GM12878 (cell line): Measurements from ENCODE around the gene GUCY1A1. TPM values are rescaled to one million over a fixed set of nuclear protein-coding genes. Genes with fewer than 3 reads are reported as not detected.

Experiments
- BHLHE40 ChIP-seq, 2 experiments: fragments of 450-650 bp in 1 of 2; IDR thresholded peaks; 2 replicates each; pipeline ENCODE4 v1.6.1; 2011 to 2017; ENCODE audit warnings: low read depth in 2 of 2, borderline replicate concordance in 1 of 2, improper control_type of control experiment in 1 of 2, low read length in 1 of 2, mild to moderate bottlenecking in 1 of 2
- EED ChIP-seq: sonication (generic); IDR thresholded peaks from 2 replicates; pipeline ENCODE4 v1.6.1; 2016; ENCODE audit warnings: antibody characterized with exemption, low read depth
- IKZF1 ChIP-seq: fragments of 450-650 bp; conservative IDR thresholded peaks from 2 replicates; pipeline ENCODE4 v1.6.1; 2017; ENCODE audit warnings: antibody characterized with exemption, mild to moderate bottlenecking
- NFXL1 ChIP-seq: fragments of 450-650 bp; IDR thresholded peaks from 2 replicates; pipeline ENCODE4 v1.6.1; 2017; ENCODE audit warnings: antibody characterized with exemption, mild to moderate bottlenecking, borderline replicate concordance
- RAD21 ChIP-seq: IDR thresholded peaks from 2 replicates; pipeline ENCODE4 v1.6.1; 2011; ENCODE audit warnings: mild to moderate bottlenecking, low read depth, low read length, moderate library complexity; ENCODE audit not compliant: insufficient read depth
- RUNX3 ChIP-seq: IDR thresholded peaks from 2 replicates; pipeline ENCODE4 v1.6.1; 2012; ENCODE audit warnings: low read length, inconsistent platforms
- SMC3 ChIP-seq: IDR thresholded peaks from 2 replicates; pipeline ENCODE4 v1.6.1; 2011; ENCODE audit warnings: low read length, improper control_type of control experiment, borderline replicate concordance
- ZNF24 ChIP-seq: fragments of 450-650 bp; IDR thresholded peaks from 2 replicates; pipeline ENCODE4 v1.6.1; 2017; ENCODE audit warnings: antibody characterized with exemption, mild to moderate bottlenecking
- ZZZ3 ChIP-seq: IDR thresholded peaks from 2 replicates; pipeline ENCODE4 v1.6.1; 2011; ENCODE audit warnings: low read depth; ENCODE audit not compliant: control insufficient read depth, insufficient read length
- polyA plus RNA-seq, 11 experiments: library from polyadenylated mRNA; depleted of rRNA in 4 of 11; unstranded in 6 of 11; stranded (reverse) in 5 of 11; fragments of >200 nt; fragmentation: Nextera tagmentation in 4 of 11; fragmentation: Illumina TruSeq in 1 of 11; extraction: Ambion mirVana in 4 of 11; extraction: Trizol in 1 of 11; gene quantifications; 1 replicate in 1 of 11; 2 replicates in 10 of 11; pipeline versions ENCODE4 v1.2.1 to v1.2.3, GENCODE V29; 2011 to 2016; ENCODE audit warnings: inconsistent platforms in 2 of 11, missing spikeins in 2 of 11, low read depth in 1 of 11
- total RNA-seq, 4 experiments: library from RNA; depleted of rRNA in 3 of 4; stranded (reverse); fragments of >200 nt in 3 of 4; fragmentation: Illumina TruSeq in 1 of 4; extraction: Trizol in 1 of 4; gene quantifications; 2 replicates each; pipeline versions ENCODE4 v1.2.1 to v1.2.3, GENCODE V29; 2013 to 2021
- TF ChIP-seq, protein P1 (sequence below): IDR thresholded peaks from 2 replicates; pipeline ENCODE4 v1.6.1; 2012; ENCODE audit warnings: mild to moderate bottlenecking, low read depth, low read length
- TF ChIP-seq, protein P2 (sequence below): fragments of 450-650 bp; IDR thresholded peaks from 2 replicates; pipeline ENCODE4 v1.6.1; 2017; ENCODE audit warnings: mild to moderate bottlenecking, moderate library complexity
- TF ChIP-seq, protein P3 (sequence below): fragments of 450-650 bp; IDR thresholded peaks from 2 replicates; pipeline ENCODE4 v1.6.1; 2017; ENCODE audit warnings: antibody characterized with exemption, mild to moderate bottlenecking, moderate library complexity
- TF ChIP-seq, protein P4 (sequence below): fragments of 450-650 bp; IDR thresholded peaks from 2 replicates; pipeline ENCODE4 v1.6.1; 2016; ENCODE audit warnings: mild to moderate bottlenecking, moderate library complexity, borderline replicate concordance

The GUCY1A1 gene
- total and polyA plus RNA-seq, 10 of the 15 experiments (the other 5 are each of a cell fraction or from before 2014, with no cell fraction given), result 0.44 to 22.6 (median 0.55) TPM

DNA sequence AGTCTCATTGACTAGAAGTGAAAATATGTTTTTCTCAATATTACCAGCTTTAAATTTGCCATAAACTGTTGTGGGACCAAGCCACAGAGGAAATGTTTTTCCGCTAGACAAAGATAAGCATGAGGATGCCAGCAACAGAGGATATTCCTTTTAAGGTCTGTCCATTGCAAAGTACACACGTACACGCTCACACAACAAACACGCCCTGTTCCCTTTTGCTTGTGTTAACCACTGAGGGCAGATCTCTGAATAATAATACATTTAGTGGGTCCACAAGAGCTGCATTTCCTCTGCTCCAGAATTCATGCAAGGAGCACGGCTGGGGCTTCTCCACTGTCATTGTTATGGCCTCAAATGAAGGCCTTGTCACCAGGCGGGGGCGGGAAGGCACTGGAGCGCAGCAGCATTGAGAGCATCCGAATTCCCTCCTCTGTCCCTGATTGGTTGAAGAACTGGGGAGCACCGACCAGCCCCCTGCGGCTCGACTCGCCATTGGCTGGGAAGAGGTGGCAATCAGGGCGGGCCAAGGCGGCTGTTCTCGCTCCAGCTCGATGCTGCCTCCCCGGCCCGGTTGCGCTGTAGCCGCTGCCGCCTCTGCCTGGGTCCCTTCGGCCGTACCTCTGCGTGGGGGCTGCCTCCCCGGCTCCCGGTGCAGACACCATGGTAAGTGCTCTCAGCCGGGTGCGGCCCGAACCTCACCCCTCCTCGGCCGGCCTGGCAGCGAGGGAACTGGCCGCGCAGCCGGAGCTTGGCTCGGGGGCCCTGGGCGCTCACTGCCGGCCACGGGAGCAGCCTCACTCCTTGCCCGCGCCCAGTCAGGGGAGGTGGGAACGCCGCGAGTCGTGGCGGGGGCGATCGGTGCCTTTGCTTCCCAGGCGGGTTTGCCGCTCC, 92.1 kb downstream of the GUCY1A1 start, which contains the start of gene GUCY1B1 (continued):
- TF ChIP-seq, protein P1, sequence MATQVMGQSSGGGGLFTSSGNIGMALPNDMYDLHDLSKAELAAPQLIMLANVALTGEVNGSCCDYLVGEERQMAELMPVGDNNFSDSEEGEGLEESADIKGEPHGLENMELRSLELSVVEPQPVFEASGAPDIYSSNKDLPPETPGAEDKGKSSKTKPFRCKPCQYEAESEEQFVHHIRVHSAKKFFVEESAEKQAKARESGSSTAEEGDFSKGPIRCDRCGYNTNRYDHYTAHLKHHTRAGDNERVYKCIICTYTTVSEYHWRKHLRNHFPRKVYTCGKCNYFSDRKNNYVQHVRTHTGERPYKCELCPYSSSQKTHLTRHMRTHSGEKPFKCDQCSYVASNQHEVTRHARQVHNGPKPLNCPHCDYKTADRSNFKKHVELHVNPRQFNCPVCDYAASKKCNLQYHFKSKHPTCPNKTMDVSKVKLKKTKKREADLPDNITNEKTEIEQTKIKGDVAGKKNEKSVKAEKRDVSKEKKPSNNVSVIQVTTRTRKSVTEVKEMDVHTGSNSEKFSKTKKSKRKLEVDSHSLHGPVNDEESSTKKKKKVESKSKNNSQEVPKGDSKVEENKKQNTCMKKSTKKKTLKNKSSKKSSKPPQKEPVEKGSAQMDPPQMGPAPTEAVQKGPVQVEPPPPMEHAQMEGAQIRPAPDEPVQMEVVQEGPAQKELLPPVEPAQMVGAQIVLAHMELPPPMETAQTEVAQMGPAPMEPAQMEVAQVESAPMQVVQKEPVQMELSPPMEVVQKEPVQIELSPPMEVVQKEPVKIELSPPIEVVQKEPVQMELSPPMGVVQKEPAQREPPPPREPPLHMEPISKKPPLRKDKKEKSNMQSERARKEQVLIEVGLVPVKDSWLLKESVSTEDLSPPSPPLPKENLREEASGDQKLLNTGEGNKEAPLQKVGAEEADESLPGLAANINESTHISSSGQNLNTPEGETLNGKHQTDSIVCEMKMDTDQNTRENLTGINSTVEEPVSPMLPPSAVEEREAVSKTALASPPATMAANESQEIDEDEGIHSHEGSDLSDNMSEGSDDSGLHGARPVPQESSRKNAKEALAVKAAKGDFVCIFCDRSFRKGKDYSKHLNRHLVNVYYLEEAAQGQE, result no peak
- no peak for TF ChIP-seq RAD21
- TF ChIP-seq, protein P2, sequence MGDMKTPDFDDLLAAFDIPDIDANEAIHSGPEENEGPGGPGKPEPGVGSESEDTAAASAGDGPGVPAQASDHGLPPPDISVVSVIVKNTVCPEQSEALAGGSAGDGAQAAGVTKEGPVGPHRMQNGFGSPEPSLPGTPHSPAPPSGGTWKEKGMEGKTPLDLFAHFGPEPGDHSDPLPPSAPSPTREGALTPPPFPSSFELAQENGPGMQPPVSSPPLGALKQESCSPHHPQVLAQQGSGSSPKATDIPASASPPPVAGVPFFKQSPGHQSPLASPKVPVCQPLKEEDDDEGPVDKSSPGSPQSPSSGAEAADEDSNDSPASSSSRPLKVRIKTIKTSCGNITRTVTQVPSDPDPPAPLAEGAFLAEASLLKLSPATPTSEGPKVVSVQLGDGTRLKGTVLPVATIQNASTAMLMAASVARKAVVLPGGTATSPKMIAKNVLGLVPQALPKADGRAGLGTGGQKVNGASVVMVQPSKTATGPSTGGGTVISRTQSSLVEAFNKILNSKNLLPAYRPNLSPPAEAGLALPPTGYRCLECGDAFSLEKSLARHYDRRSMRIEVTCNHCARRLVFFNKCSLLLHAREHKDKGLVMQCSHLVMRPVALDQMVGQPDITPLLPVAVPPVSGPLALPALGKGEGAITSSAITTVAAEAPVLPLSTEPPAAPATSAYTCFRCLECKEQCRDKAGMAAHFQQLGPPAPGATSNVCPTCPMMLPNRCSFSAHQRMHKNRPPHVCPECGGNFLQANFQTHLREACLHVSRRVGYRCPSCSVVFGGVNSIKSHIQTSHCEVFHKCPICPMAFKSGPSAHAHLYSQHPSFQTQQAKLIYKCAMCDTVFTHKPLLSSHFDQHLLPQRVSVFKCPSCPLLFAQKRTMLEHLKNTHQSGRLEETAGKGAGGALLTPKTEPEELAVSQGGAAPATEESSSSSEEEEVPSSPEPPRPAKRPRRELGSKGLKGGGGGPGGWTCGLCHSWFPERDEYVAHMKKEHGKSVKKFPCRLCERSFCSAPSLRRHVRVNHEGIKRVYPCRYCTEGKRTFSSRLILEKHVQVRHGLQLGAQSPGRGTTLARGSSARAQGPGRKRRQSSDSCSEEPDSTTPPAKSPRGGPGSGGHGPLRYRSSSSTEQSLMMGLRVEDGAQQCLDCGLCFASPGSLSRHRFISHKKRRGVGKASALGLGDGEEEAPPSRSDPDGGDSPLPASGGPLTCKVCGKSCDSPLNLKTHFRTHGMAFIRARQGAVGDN, result peak; percentile 64
- no peak; the same call in none of the 2 replicates for TF ChIP-seq IKZF1
- TF ChIP-seq, protein P3, sequence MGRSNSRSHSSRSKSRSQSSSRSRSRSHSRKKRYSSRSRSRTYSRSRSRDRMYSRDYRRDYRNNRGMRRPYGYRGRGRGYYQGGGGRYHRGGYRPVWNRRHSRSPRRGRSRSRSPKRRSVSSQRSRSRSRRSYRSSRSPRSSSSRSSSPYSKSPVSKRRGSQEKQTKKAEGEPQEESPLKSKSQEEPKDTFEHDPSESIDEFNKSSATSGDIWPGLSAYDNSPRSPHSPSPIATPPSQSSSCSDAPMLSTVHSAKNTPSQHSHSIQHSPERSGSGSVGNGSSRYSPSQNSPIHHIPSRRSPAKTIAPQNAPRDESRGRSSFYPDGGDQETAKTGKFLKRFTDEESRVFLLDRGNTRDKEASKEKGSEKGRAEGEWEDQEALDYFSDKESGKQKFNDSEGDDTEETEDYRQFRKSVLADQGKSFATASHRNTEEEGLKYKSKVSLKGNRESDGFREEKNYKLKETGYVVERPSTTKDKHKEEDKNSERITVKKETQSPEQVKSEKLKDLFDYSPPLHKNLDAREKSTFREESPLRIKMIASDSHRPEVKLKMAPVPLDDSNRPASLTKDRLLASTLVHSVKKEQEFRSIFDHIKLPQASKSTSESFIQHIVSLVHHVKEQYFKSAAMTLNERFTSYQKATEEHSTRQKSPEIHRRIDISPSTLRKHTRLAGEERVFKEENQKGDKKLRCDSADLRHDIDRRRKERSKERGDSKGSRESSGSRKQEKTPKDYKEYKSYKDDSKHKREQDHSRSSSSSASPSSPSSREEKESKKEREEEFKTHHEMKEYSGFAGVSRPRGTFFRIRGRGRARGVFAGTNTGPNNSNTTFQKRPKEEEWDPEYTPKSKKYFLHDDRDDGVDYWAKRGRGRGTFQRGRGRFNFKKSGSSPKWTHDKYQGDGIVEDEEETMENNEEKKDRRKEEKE, result no peak
- TF ChIP-seq SMC3, result peak; percentile 17; the same call in 1 of the 2 replicates
- TF ChIP-seq EED, result no peak
- TF ChIP-seq RUNX3, result no peak
- TF ChIP-seq NFXL1, result no peak
- TF ChIP-seq, protein P4, sequence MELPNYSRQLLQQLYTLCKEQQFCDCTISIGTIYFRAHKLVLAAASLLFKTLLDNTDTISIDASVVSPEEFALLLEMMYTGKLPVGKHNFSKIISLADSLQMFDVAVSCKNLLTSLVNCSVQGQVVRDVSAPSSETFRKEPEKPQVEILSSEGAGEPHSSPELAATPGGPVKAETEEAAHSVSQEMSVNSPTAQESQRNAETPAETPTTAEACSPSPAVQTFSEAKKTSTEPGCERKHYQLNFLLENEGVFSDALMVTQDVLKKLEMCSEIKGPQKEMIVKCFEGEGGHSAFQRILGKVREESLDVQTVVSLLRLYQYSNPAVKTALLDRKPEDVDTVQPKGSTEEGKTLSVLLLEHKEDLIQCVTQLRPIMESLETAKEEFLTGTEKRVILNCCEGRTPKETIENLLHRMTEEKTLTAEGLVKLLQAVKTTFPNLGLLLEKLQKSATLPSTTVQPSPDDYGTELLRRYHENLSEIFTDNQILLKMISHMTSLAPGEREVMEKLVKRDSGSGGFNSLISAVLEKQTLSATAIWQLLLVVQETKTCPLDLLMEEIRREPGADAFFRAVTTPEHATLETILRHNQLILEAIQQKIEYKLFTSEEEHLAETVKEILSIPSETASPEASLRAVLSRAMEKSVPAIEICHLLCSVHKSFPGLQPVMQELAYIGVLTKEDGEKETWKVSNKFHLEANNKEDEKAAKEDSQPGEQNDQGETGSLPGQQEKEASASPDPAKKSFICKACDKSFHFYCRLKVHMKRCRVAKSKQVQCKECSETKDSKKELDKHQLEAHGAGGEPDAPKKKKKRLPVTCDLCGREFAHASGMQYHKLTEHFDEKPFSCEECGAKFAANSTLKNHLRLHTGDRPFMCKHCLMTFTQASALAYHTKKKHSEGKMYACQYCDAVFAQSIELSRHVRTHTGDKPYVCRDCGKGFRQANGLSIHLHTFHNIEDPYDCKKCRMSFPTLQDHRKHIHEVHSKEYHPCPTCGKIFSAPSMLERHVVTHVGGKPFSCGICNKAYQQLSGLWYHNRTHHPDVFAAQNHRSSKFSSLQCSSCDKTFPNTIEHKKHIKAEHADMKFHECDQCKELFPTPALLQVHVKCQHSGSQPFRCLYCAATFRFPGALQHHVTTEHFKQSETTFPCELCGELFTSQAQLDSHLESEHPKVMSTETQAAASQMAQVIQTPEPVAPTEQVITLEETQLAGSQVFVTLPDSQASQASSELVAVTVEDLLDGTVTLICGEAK, result no peak
- no peak for TF ChIP-seq ZNF24
- no peak; a peak in 1 of 4 replicates for TF ChIP-seq BHLHE40 (IDR thresholded peaks at IDR 0.05; ENCODE audit: borderline replicate concordance in 1 of 2, low read depth in 2 of 2, low read length in 1 of 2)
- TF ChIP-seq ZZZ3, result no peak
